H1 (cell line): ENCODE measurements around the gene SEL1L3.

Experiments
- EP300 ChIP-seq, 2 experiments: IDR thresholded peaks; 1 replicate in 1 of 2; 2 replicates in 1 of 2; pipeline ENCODE4 v1.6.1; 2011 to 2012; ENCODE audit warnings: low read depth in 2 of 2, low read length in 2 of 2, mild to moderate bottlenecking in 2 of 2, borderline replicate concordance in 1 of 2, inconsistent platforms in 1 of 2, moderate library complexity in 1 of 2
- HDAC2 ChIP-seq, 2 experiments: fragments of 300-600 bp in 1 of 2; sonication (generic) in 1 of 2; IDR thresholded peaks; 2 replicates each; pipeline ENCODE4 v1.6.1; 2011 to 2012; ENCODE audit warnings: low read depth in 2 of 2, low read length in 2 of 2, mild to moderate bottlenecking in 2 of 2, moderate library complexity in 2 of 2, borderline replicate concordance in 1 of 2, inconsistent platforms in 1 of 2
- POLR2A ChIP-seq, 2 experiments: IDR thresholded peaks; 1 replicate in 1 of 2; 2 replicates in 1 of 2; pipeline ENCODE4 v1.6.1; 2011; ENCODE audit warnings: low read depth in 2 of 2, low read length in 2 of 2, mild to moderate bottlenecking in 2 of 2; ENCODE audit errors: control extremely low read depth in 1 of 2
- RFX5 ChIP-seq: IDR thresholded peaks from 2 replicates; pipeline ENCODE4 v1.6.1; 2011; ENCODE audit warnings: low read depth, low read length, improper control_type of control experiment, borderline replicate concordance
- TAF1 ChIP-seq: IDR thresholded peaks from 2 replicates; pipeline ENCODE4 v1.6.1; 2011; ENCODE audit warnings: mild to moderate bottlenecking, low read depth, low read length
- TF ChIP-seq, protein P1 (sequence below): IDR thresholded peaks from 2 replicates; pipeline ENCODE4 v1.6.1; 2011; ENCODE audit warnings: low read length, improper control_type of control experiment
- TF ChIP-seq, protein P2 (sequence below), 3 experiments: IDR thresholded peaks; 1 replicate in 2 of 3; 2 replicates in 1 of 3; pipeline versions ENCODE4 v1.5.1 to v1.6.1; 2011; ENCODE audit warnings: low read length in 3 of 3, mild to moderate bottlenecking in 3 of 3, inconsistent platforms in 2 of 3, low read depth in 1 of 3, moderate library complexity in 1 of 3; ENCODE audit not compliant: insufficient read depth in 1 of 3; ENCODE audit errors: control extremely low read depth in 1 of 3
- TF ChIP-seq, protein P3 (sequence below): IDR thresholded peaks from 2 replicates; pipeline ENCODE4 v1.6.1; 2012; ENCODE audit warnings: low read length, inconsistent platforms

DNA sequence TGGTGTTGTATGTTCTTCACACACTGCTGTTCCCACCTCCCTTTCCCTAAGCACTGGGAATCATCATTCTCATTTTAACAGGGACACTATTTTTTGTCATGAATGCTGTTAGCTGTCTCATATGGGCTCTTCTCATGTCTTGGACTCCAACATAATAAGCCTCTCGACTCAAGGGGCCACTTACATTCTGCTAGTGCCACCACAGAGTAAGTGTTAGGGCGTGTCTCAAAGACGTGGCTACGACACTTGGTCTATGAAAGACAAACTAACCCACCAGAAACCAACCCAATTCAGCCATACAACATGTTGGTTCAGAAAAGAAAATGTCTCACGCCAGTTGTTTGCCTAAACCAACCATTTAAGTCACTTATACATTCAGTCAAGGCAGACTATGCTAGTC lies 32.2 kb downstream of the SEL1L3 start:
- TF ChIP-seq, protein P1, sequence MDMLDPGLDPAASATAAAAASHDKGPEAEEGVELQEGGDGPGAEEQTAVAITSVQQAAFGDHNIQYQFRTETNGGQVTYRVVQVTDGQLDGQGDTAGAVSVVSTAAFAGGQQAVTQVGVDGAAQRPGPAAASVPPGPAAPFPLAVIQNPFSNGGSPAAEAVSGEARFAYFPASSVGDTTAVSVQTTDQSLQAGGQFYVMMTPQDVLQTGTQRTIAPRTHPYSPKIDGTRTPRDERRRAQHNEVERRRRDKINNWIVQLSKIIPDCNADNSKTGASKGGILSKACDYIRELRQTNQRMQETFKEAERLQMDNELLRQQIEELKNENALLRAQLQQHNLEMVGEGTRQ: no peak
- TF ChIP-seq, protein P2, sequence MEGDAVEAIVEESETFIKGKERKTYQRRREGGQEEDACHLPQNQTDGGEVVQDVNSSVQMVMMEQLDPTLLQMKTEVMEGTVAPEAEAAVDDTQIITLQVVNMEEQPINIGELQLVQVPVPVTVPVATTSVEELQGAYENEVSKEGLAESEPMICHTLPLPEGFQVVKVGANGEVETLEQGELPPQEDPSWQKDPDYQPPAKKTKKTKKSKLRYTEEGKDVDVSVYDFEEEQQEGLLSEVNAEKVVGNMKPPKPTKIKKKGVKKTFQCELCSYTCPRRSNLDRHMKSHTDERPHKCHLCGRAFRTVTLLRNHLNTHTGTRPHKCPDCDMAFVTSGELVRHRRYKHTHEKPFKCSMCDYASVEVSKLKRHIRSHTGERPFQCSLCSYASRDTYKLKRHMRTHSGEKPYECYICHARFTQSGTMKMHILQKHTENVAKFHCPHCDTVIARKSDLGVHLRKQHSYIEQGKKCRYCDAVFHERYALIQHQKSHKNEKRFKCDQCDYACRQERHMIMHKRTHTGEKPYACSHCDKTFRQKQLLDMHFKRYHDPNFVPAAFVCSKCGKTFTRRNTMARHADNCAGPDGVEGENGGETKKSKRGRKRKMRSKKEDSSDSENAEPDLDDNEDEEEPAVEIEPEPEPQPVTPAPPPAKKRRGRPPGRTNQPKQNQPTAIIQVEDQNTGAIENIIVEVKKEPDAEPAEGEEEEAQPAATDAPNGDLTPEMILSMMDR (IDR thresholded peaks at IDR 0.05; ENCODE audit: control extremely low read depth in 1 of 3, insufficient read depth in 1 of 3, low read depth in 1 of 3, low read length in 3 of 3): no peak
- TF ChIP-seq TAF1 (no peak), POLR2A (IDR thresholded peaks at IDR 0.05; ENCODE audit: control extremely low read depth in 1 of 2, low read depth in 2 of 2, low read length in 2 of 2) (no peak), EP300 (IDR thresholded peaks at IDR 0.05; ENCODE audit: borderline replicate concordance in 1 of 2, low read depth in 2 of 2, low read length in 2 of 2) (no peak), HDAC2 (IDR thresholded peaks at IDR 0.05; ENCODE audit: borderline replicate concordance in 1 of 2, low read depth in 2 of 2, low read length in 2 of 2) (no peak), RFX5 (no peak)
- TF ChIP-seq, protein P3, sequence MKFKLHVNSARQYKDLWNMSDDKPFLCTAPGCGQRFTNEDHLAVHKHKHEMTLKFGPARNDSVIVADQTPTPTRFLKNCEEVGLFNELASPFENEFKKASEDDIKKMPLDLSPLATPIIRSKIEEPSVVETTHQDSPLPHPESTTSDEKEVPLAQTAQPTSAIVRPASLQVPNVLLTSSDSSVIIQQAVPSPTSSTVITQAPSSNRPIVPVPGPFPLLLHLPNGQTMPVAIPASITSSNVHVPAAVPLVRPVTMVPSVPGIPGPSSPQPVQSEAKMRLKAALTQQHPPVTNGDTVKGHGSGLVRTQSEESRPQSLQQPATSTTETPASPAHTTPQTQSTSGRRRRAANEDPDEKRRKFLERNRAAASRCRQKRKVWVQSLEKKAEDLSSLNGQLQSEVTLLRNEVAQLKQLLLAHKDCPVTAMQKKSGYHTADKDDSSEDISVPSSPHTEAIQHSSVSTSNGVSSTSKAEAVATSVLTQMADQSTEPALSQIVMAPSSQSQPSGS: no peak
